ENCODE results near the gene CBX8.

The CBX8 gene

GRCh38 chr17:79837888-79838521 lies 41.1 kb upstream of the CBX8 start:
- H3K27me3 Mint-ChIP-seq, result peaks cover 22% of the 10 kb centered on the region
- peaks cover 10% of the 10 kb centered on the region for H3K36me3 Mint-ChIP-seq (ENCODE audit: low read depth)
- no peaks in the 10 kb centered on the region for H3K9me3 Mint-ChIP-seq
- peaks cover 53% of the 10 kb centered on the region for H3K4me1 Mint-ChIP-seq (ENCODE audit: low read depth)
- H3K4me3 Mint-ChIP-seq, result peak overlapping the region; percentile 90
- peak overlapping the region; percentile 89 for H3K27ac Mint-ChIP-seq

GRCh38 chr17:79836972-79837887 lies 40.4 kb upstream of the CBX8 start:
- H3K27me3 Mint-ChIP-seq, result peaks cover 15% of the 10 kb centered on the region
- H3K36me3 Mint-ChIP-seq (ENCODE audit: low read depth), result peaks cover 12% of the 10 kb centered on the region
- peak overlapping the region; percentile 75 for H3K27ac Mint-ChIP-seq
- no peaks in the 10 kb centered on the region for H3K9me3 Mint-ChIP-seq
- H3K4me3 Mint-ChIP-seq, result peak overlapping the region; percentile 90
- H3K4me1 Mint-ChIP-seq (ENCODE audit: low read depth), result peaks cover 48% of the 10 kb centered on the region

GRCh38 chr17:79836510-79836971 lies 39.7 kb upstream of the CBX8 start:
- Mint-ChIP-seq H3K36me3 (ENCODE audit: low read depth) (peaks cover 12% of the 10 kb centered on the region), H3K4me3 (peak overlapping the region; percentile 90), H3K4me1 (ENCODE audit: low read depth) (peaks cover 43% of the 10 kb centered on the region), H3K27ac (peak overlapping the region; percentile 75), H3K27me3 (peaks cover 9% of the 10 kb centered on the region), H3K9me3 (no peaks in the 10 kb centered on the region)

GRCh38 chr17:79835953-79836509 lies 39.2 kb upstream of the CBX8 start:
- H3K36me3 Mint-ChIP-seq (ENCODE audit: low read depth), result peaks cover 12% of the 10 kb centered on the region
- no peak overlapping the region for H3K27ac Mint-ChIP-seq
- H3K4me1 Mint-ChIP-seq (ENCODE audit: low read depth), result peaks cover 42% of the 10 kb centered on the region
- H3K4me3 Mint-ChIP-seq, result no peak overlapping the region
- H3K9me3 Mint-ChIP-seq, result no peaks in the 10 kb centered on the region
- peaks cover 5% of the 10 kb centered on the region for H3K27me3 Mint-ChIP-seq

- Mint-ChIP-seq H3K4me1 (ENCODE audit: low read depth) (peaks cover 39% of the 10 kb centered on the region), H3K36me3 (ENCODE audit: low read depth) (peaks cover 12% of the 10 kb centered on the region), H3K9me3 (no peaks in the 10 kb centered on the region), H3K27ac (no peak overlapping the region), H3K27me3 (no peaks in the 10 kb centered on the region), H3K4me3 (no peak overlapping the region)
Measured at GRCh38 chr17:79835470-79835899, 38.6 kb upstream of the CBX8 start.

- no peak overlapping the region for H3K27ac Mint-ChIP-seq
- peaks cover 12% of the 10 kb centered on the region for H3K36me3 Mint-ChIP-seq (ENCODE audit: low read depth)
- no peaks in the 10 kb centered on the region for H3K9me3 Mint-ChIP-seq
- H3K4me1 Mint-ChIP-seq (ENCODE audit: low read depth), result peaks cover 39% of the 10 kb centered on the region
- H3K4me3 Mint-ChIP-seq, result no peak overlapping the region
- H3K27me3 Mint-ChIP-seq, result no peaks in the 10 kb centered on the region
Measured at GRCh38 chr17:79834565-79835469, 37.9 kb upstream of the CBX8 start.

- Mint-ChIP-seq H3K4me3 (no peak overlapping the region), H3K9me3 (no peaks in the 10 kb centered on the region), H3K27me3 (no peaks in the 10 kb centered on the region), H3K4me1 (ENCODE audit: low read depth) (peaks cover 39% of the 10 kb centered on the region), H3K27ac (no peak overlapping the region), H3K36me3 (ENCODE audit: low read depth) (peaks cover 12% of the 10 kb centered on the region)
Measured at GRCh38 chr17:79833744-79834564, 37.1 kb upstream of the CBX8 start.

GRCh38 chr17:79833110-79833450 lies 36.2 kb upstream of the CBX8 start:
- H3K27me3 Mint-ChIP-seq, result no peaks in the 10 kb centered on the region
- no peaks in the 10 kb centered on the region for H3K9me3 Mint-ChIP-seq
- peaks cover 12% of the 10 kb centered on the region for H3K36me3 Mint-ChIP-seq (ENCODE audit: low read depth)
- H3K4me3 Mint-ChIP-seq, result peak overlapping the region; percentile 33
- no peak overlapping the region for H3K27ac Mint-ChIP-seq
- H3K4me1 Mint-ChIP-seq (ENCODE audit: low read depth), result peaks cover 35% of the 10 kb centered on the region

GRCh38 chr17:79832218-79833109 lies 35.6 kb upstream of the CBX8 start:
- Mint-ChIP-seq H3K9me3 (no peaks in the 10 kb centered on the region), H3K27ac (no peak overlapping the region), H3K27me3 (no peaks in the 10 kb centered on the region), H3K4me1 (ENCODE audit: low read depth) (peaks cover 29% of the 10 kb centered on the region), H3K36me3 (ENCODE audit: low read depth) (peaks cover 12% of the 10 kb centered on the region), H3K4me3 (peak overlapping the region; percentile 33)

GRCh38 chr17:79831265-79832217 lies 34.7 kb upstream of the CBX8 start:
- Mint-ChIP-seq H3K27ac (no peak overlapping the region), H3K4me3 (no peak overlapping the region), H3K9me3 (no peaks in the 10 kb centered on the region), H3K36me3 (ENCODE audit: low read depth) (peaks cover 12% of the 10 kb centered on the region), H3K27me3 (peaks cover 3% of the 10 kb centered on the region), H3K4me1 (ENCODE audit: low read depth) (peaks cover 22% of the 10 kb centered on the region)

- Mint-ChIP-seq H3K4me1 (ENCODE audit: low read depth) (peaks cover 26% of the 10 kb centered on the region), H3K27ac (no peak overlapping the region), H3K4me3 (no peak overlapping the region)
Measured at GRCh38 chr17:79830763-79831264, 33.9 kb upstream of the CBX8 start.

GRCh38 chr17:79830303-79830702 lies 33.4 kb upstream of the CBX8 start:
- Mint-ChIP-seq H3K27ac (no peak overlapping the region), H3K4me1 (ENCODE audit: low read depth) (peaks cover 26% of the 10 kb centered on the region), H3K4me3 (no peak overlapping the region), H3K36me3 (ENCODE audit: low read depth) (peaks cover 12% of the 10 kb centered on the region), H3K9me3 (no peaks in the 10 kb centered on the region), H3K27me3 (peaks cover 6% of the 10 kb centered on the region)

More at GRCh38 chr17:79830763-79831264, 33.9 kb upstream of the CBX8 start:
- peaks cover 6% of the 10 kb centered on the region for H3K27me3 Mint-ChIP-seq
- peaks cover 12% of the 10 kb centered on the region for H3K36me3 Mint-ChIP-seq (ENCODE audit: low read depth)
- H3K9me3 Mint-ChIP-seq, result no peaks in the 10 kb centered on the region

Measured in stimulated activated naive CD8-positive, alpha-beta T cell treated with anti-CD3 and anti-CD28 coated beads, Interleukin-15, Interleukin-2, amounts not matched to agents 100 ng/mL and 50 ng/mL, for 24 hours (primary cell).